Islet of Langerhans (tissue), 1 donor: Measurements from ENCODE around the gene TTC28.
A peak's percentile ranks its signal among the peaks of the same experiment; 100 is the strongest.
"Not testable (repeated sequence)": the region's sequence is repeated elsewhere in the genome, so short reads cannot be mapped to it uniquely, and the experiment has no call there.

Experiments
- FAIRE-seq: peaks from one replicate; lab custom pipeline; 2011; peaks lifted over from hg19 to GRCh38; lab: Jason Lieb, UNC

The TTC28 gene

DNA sequence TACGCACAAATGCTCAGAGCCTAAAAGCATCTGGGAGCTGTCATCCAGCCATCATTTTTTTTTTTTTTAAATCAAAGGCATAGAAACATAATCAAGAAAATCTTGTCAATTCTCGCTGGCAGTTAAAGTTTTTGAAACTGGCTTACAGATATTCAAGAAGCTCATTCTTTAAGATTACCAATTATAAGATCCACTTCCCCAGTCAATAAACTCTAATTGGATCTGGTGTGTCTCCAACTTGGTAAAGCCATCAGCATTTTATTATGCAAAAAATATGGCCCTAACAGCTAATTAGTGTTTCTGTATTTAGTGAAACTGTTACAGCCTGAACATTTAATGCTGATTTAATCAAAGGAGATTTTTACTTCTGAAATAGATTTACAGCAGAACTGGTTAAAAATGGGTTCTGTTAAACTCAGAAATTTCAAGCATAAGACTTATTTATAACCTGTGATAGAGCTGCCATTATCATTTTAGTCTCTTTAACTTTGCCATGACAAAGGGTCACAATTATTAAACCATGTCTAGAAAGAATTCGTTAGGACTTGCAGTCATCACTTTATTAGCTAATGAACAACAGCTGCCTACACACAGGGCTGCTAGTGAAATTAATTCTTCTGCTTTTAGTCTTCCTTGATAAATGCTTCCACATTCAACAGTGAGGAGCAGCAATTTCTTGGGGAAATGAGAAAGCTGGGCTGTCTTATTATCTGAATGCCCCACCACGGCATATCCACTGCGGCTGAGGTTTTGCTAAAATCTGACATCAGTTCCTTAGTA, 584.1 kb downstream of the TTC28 start:
- FAIRE-seq = no peak

DNA sequence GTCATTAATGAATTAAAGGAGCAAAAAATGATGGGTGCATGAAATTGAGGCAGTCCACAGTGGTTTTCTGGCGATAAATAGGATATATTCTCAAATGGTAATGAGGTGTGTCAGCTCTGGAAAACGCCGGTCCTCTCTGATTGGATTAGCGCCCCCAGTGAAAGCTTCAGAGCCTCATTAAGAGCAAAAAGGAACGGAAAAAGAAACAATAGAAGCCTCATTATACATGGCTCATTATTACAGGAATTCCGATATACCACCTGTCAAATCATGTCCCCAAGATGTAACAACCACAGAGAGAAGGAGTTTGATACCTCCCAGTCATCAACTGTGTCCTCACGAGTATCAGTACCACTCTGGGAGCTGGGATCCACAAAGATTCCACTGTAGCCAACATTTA, 584.9 kb downstream of the TTC28 start:
- no peak for FAIRE-seq

DNA sequence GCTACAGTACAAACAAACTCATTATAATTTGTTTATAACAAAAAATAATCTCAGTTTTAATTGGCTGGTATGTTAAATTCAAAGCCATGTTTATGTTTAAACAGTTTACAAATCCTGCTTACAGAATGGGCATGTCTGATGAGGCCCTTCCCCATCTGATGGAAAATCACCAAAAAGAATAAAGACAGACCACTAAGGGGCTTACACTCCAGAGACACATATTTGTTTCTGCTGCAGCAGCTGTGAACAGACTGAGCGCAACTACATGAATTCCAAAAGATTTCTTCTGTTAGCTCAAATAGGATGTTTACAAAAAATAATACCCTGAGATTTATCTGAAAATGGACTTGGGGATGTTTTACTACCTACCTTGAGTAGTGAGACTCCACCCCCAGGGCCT, 585.9 kb downstream of the TTC28 start:
- FAIRE-seq = no peak

DNA sequence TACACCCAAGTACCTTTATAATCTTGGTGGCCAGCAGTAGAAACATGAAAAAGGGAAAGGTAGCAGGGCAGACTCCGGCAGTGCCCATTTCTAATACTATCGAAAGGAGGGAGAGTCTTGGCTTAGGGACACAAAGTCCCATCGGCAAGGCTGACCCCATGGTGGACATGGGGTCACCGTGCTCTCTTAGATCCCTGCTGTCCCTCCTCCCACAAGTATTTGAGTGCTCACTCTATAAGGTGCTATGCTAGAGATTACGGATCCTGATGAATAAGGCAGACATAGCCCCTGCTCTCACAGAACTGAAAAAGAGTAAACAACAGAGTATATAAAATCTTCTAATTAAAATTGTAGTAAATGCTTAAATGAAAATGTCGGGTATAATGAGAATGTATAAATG, 588.2 kb downstream of the TTC28 start:
- no peak for FAIRE-seq

DNA sequence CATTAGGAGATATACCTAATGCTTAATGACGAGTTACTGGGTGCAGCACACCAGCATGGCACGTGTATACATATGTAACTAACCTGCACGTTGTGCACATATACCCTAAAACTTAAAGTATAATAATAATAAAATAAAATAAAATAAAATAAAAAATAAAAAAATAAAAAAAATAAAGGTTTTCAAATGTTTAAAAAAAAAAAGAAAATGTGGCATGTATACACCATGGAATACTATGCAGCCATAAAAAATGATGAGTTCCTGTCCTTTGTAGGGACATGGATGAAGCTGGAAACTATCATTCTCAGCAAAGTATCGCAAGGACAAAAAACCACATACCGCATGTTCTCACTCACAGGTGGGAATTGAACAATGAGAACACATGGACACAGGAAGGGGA, 590.1 kb downstream of the TTC28 start:
- FAIRE-seq = not testable (repeated sequence)

DNA sequence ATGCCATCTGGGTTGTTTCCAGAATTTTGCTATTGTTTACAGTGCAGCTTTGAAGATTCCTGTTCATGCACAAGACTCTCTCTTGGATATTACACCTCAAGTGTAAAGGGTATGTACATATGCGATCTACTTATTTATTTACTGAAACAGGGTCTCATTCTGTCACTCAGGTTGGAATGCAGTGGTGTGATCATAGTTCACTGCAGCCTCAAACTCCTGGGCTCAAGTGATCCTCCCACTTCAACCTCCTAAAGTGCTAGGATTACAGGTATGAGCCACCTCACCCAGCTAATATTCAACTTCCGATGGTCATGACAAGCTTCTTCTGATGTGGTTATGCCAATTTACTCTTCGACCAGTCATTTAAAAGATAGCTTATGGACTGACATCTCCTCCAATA, 602.5 kb downstream of the TTC28 start:
- no peak for FAIRE-seq

DNA sequence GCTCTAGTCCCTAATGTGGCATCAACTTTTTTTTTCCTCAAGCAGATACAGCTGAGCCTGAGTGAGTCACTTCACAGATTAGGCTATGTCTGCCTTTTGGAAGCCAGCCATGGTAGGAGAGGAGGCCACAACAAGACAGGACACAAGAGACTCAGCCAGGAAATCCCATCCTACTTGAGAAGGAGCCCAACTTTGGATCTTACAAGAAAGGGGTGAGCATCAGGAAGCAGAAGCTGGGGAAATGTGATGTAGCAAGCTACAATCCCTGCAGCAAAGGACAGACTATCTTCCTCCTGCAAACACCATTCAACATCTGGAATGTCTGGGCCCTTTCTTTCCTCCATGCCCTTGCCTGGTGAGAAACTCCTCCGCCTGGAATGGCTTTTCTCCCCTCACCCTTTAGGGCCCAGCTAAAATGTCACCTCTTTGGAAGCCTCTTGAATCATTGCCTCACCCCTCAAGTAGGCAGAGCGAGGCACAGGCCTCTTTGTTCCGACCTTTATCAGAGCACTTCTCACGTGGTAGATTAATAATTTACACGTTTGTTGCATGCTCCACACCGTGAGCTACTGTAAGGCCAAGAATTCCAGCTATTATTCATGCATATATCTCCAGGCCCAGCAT, 604.2 kb downstream of the TTC28 start:
- no peak for FAIRE-seq

DNA sequence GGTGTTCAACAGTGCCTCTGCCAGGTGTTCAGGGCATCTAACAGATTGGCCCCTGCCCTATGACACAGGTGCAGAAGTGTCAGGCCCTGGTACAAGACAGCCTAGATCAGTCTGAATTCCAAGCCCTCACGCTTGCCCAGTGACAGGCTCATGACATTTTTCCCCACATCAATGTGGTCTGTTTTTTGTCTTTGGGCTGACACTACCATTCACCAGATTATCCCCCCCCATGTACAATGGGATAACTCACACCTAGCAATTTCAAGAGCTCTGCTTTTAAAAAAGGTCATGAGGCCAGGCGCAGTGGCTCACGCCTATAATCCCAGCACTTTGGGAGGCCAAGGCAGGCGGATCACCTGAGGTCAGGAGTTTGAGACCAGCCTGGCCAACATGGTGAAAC, 605.1 kb downstream of the TTC28 start:
- no peak for FAIRE-seq

DNA sequence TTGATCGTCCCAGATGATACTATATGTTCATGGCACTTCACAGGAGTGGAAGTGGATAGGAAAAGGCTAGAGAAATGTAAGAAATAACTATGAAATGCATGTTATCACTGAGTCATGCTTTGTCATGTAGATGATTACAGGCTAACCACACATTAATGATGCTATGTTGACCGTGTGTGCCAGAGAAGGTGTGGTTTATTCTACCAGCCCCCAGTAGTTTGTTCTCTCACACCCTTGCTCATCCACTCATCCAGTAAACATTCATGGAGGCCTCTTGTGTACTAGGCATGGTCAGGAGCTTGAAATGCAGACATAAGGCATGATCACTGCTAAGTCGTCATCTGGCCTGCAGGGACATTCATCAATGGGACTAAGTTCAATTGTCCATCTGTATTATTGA, 607.6 kb downstream of the TTC28 start:
- no peak for FAIRE-seq

DNA sequence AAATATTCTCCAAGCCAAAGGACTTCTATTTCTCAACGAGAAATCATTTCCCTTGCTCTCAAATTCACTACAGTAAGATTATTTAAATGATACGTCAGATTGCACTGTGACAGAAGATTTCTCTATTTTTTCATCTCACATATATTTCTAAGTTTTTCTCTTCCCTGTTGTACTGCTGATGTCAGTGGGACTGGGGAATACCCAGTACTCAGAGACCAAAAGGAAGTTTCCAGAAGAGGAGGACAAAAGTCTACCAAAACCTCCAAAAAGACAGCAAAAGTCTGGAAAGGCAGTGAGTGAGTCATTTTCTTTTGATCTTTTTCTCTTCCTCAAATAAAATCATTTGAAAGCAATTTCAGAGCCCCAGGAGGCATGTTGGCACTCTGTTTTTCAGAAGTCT, 610.8 kb downstream of the TTC28 start:
- FAIRE-seq = no peak

DNA sequence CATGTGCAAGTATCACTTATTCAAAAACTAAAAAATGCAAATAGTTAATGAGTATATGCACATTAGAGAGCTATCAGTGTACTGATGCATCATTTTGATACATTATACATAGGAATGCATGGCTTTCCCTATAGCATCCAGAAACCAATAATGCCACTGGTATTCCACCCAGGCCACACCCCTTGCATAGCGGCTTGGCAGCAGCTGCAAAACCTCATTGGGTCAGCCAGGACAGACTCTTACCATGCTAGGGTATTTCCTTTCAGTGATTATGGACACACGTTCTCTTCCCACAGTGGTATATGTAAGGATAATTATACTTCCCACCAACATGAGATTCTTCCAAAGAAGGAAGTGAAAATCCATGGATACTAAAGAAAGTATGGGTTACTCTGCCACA, 614.7 kb downstream of the TTC28 start:
- FAIRE-seq = no peak

DNA sequence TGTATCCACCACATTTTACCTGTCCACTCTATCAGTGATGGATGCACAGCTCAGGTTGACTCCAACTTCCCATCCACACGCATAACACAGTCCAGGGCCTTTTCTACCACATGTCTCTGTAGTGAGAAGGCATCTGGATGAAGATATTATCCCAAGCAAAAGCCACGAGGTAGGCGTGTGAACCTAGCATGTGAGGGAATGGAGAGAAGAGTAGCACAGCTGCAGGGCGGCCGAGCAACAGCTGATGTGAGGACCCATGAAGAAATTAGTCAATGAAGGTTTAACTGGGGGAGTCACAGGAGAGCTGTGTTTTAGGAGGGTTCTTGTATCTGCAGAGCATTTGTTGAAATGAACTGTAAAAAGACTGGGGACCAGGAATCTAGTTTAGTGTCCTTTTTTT, 616.0 kb downstream of the TTC28 start:
- FAIRE-seq = no peak

DNA sequence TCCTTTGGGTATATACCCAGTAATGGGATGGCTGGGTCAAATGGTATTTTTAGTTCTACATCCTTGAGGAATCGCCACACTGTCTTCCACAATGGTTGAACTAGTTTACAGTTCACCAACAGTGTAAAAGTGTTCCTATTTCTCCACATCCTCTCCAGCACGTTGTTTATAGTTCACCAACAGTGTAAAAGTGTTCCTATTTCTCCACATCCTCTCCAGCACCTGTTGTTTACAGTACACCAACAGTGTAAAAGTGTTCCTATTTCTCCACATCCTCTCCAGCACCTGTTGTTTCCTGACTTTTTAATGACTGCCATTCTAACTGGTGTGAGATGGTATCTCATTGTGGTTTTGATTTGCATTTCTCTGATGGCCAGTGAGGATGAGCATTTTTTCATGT, 619.0 kb downstream of the TTC28 start:
- FAIRE-seq = not testable (repeated sequence)

DNA sequence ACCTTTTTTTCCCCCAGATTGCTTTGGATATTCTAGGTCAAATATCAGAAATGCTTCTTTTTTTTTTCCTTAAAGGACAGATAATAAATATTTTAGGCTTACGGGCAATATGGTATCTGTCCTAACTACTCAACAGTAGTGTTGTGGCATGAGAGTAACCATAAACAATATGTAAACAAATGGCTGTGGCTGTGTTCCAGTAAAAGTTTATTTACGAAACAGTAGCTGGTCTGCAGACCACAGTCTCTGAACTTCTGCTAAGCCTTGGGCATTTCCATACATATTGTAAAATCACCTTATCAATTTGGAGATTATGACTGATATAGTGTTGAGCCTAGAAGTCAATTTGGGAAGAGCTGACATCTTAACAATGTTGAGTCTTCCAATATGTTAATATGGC, 621.6 kb downstream of the TTC28 start:
- no peak for FAIRE-seq

DNA sequence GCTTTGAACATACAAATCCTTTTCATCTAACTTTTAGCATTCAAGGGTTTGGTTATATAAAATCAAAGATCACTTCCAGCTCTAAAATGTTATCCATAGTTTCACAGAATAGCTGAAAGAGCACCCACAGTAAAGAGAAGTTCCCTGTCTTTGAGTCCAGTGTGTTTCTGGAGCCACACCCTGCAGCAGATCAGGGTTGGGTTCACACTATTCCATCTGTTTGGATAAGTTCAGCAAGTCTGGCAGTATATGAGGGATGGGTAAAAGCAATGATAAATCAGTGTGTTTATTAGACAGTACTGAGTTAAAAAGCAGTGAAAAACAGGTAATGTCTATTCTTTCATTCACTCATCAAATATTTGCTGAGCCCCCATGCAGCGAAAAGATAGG, 624.8 kb downstream of the TTC28 start:
- no peak for FAIRE-seq

DNA sequence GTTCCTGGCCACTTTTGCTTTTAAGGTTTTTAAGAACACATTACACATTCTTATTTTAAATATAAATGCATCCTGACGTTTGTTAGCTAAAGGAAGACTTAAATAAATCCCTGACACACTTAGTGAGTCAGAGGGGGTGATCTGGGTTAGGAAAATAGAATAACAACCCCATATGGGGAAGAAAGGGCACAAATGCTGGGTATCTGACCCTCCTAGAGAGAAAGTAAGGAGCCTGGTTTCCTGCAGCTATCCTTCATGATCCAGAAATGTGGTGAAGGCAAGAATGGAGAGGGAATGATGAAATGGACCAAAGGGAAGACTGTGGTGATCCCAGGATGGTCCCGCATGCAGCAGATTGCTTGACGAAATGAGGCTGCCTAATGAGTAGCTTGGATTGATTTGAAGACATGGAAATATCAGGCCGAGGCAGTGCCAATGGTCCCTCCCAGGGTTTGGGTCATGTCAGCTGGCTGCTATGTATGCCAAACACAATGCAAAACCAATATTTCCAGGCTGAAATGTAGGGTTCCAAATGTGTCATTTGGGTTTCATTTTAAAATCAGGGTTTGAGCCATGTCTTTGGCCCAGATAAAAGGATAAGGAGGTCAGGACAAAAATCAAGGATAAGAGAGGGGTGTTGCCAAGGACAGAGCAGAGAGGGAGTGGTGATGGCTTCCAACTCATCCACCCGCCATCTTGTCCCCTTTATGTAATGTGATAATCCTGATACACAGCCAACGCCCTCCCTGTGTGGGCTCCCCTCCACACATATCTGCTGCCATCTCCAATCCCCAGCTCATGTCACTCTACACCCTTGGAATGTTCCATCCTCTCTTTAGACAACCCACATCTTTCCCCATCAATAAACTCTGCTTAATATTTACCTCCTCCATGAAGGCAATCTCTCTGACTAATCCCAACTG, 625.5 kb downstream of the TTC28 start:
- FAIRE-seq = no peak

DNA sequence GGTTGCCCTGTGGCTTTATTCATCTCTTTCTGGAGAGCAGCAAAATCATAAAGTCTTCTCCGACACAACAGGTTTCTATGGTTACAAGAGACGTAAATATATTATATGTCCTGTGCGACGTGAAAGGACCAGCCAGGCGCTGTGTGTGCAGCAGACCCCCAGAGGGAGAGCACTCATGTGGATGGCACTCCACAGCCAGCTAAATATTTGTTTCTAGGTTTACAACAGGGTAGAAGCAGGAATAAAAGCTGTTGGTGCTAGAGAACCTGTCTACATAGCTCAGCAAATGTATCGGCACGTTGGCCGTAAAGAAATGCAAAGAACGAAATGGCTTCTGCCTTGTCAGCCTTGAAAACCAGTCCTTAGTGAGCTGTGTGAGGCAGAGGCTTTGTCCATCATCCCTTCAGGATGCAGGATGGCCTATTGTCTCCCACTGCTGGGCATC, 626.8 kb downstream of the TTC28 start:
- no peak for FAIRE-seq

DNA sequence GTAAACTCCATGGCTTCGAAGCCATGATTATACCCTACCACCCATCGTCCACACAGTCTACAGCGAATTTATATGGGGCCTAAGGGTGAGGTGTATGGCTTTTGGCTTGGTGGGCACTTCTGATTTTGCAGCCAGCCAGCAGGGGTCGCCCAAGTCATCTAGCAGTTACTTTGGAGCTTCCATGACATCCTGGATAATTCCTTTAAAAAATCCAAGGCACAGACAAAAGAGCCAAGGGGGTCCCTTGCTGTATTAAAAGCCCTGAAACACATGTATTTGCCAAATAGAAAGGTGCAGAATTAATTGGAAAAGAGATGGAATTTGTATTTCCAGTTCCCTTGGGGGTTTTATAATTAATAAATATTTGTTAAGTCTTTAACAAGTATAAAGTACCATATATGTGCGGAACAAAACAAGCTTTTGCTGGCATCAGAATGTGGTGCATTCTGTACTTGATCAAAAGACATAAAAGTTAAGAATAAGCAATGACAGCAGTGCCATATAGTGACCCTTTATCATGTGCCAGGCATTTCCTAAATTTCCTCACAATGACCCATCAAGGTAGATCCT, 627.8 kb downstream of the TTC28 start:
- peak; percentile 74 for FAIRE-seq

DNA sequence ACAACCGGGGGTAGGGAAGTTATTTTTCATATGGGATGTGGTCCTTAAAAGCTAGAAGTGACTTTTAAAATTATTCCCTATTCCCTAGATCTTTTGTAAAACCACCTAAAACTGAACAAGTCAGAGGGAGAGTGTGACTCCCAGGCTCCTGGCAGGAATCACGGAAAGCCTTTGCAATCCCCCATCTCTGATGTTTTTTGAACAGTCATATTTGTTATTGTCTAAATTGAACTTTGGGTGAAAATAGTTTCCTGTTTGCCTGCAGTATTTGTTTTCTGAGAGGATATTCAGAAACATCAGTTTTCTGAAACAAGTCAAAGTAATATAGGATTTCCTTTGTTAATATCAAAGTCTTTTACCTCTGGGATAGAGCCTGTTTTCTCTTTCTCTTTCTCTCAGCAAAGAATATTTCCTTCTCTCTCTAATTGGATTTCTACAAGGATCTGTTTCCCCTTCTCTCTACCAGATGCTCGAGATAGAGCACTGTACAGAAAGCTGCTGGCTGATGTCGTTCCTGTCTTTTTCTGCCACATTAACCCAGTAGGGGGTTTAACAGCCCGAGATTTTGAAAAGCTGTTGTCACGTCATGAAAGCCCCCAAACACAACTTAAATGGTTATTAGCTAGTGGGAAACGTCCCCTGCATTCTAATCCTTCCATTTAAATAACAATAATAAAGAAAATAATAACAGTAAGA, 628.4 kb downstream of the TTC28 start:
- no peak for FAIRE-seq

DNA sequence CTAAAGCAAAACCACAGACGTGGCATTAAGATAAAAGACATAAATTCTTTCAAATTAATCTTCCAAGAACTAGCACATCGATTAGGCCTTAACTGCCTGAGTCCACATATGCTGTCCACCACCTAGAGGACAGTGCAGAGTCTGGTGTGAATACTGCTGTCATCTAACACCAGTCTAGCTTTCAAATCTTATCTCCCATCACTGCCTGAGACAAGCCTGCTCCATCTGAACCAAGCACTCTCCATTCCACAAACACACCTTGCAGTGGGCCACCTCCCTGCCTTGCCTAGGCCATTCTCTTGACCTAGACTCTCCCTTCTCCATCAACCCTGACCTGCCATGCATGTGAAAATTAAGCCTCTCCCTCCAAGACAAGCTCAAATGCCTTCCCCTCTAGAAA, 631.1 kb downstream of the TTC28 start:
- FAIRE-seq = no peak

DNA sequence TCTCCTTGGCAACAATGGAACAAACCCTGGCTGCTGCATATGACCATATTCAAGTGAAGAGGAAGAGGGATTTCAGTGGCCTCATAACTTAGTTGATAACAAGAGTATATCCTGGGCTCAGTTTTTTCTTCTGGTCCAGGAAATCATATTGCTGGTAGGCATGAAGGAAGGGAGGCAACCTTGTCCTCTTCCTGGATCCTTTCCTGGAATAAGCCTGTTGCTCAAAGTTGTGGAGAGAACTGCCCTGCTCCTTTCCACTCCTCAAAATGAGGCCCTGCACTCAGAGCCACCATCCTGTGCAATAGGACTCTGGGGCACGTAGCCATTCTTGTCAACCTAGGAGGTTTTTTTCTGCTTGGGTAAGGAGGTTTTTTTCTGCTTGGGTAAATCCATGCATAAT, 631.9 kb downstream of the TTC28 start:
- FAIRE-seq = no peak

DNA sequence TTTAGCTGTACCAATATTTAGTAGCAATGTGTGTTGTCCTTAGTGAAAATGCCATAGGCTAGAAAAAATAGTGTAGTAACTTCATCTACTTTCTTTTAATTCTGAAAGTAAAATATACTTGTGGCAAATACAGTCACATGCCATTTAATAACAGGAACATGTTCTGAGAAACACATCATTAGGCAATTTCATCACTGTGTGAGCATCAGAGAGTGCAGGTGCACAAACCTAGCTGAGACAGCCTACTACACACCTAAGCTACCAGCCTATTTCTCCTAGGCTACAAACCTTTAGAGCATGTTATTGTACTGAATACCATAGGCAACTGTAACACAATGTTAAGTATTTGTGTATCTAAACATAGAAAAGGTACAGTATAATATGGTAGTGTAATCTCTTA, 633.5 kb downstream of the TTC28 start:
- no peak for FAIRE-seq
